Fibroblast of pulmonary artery (primary cell): ENCODE data around the gene MARCHF2.

Experiments used
- DNase-seq: peaks from one replicate; pipeline ENCODE4 v3.0.0-alpha.2; 2010; ENCODE audit warnings: low read depth
- H3K4me3 ChIP-seq: replicated peaks from 2 replicates; pipeline ENCODE4 v1.5.1; 2011; ENCODE audit warnings: low read depth, mild to moderate bottlenecking, control low read depth, low read length, moderate library complexity
- CTCF ChIP-seq: IDR thresholded peaks from 2 replicates; pipeline ENCODE4 v1.5.1; 2011; ENCODE audit warnings: mild to moderate bottlenecking, control low read depth, low read length, inconsistent platforms; ENCODE audit errors: missing control alignments

MARCHF2 gene

DNA sequence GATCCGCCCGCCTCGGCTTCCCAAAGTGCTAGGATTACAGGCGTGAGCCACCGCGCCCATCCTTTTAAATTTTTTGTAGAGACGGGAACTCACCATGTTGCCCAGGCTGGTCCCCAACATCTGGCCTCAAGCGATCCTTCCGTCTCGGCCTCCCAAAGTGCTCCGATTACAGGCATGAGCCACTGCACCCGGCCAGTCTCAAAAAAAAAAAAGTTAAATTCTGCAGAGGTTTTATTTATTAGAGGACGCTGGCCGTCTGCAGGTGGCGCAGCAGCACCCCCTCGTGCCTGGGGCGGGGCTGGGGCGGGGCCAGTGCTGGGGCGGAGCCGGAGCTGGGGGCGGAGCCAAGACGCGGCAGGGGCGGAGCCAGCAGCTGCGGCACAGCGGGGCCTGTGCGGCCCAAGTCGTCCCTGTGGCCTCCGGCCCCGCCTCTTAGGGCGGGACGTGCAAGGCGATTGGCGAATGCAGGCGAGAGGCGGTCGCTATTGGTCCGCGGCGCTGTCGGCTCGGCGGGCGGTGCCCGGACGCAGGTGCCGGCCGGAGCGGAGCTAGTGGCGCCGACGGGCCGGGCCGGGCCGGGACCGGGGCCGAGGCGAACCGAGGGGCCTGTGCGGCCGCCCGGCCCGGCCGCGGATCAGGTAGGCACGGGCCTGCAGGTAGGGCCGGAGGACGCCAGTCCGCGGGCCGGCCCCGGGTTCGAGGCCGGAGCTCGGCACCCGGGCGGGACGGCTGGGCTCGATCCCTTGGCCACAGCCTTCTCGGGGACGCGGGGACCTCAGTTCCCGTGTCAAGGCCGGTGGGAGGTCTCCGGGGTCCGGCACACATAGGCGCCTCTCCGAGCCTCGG, at the start of gene MARCHF2:
MARCHF2 (plus strand) TSS at position 523 of the 846 bp plus-strand sequence. CDS start 8,536 bp downstream, outside the sequence.
- peak; percentile 98 for DNase-seq
- peak within 1 kb of the TSS; percentile 68 for H3K4me3 ChIP-seq
- TF ChIP-seq CTCF = peak; percentile 37

DNA sequence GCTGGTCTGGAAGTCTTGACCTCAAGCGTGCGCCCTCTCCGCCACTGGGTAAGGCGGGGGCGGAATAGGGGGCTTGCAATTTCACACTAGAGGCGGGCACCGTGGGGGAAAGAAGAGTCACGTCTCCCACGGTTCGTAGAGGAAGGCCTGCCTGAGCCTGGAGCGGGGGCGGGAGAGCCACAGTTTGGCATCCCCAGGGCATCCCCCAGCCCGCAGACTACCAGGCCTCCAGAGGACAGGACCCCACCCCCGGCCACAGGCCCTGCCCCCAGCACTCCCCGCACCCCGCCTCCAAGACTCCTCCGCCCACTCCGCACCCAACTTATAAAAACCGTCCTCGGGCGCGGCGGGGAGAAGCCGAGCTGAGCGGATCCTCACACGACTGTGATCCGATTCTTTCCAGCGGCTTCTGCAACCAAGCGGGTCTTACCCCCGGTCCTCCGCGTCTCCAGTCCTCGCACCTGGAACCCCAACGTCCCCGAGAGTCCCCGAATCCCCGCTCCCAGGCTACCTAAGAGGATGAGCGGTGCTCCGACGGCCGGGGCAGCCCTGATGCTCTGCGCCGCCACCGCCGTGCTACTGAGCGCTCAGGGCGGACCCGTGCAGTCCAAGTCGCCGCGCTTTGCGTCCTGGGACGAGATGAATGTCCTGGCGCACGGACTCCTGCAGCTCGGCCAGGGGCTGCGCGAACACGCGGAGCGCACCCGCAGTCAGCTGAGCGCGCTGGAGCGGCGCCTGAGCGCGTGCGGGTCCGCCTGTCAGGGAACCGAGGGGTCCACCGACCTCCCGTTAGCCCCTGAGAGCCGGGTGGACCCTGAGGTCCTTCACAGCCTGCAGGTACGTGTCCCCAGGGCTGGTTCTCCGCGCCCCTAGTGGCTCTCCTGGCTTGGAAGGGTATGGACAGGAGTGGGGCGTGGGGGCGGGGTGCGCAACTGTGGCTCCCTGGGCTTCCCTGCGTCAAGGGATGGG, 49.0 kb upstream of the MARCHF2 start, which contains the start of gene ANGPTL4:
ANGPTL4 (plus strand) TSS at position 353 of the 969 bp plus-strand sequence; CDS start at position 520, 167 bp downstream.
- TF ChIP-seq CTCF = peak; percentile 28
- peak within 1 kb of the TSS; percentile 80 for H3K4me3 ChIP-seq
- peak; percentile 88 for DNase-seq

DNA sequence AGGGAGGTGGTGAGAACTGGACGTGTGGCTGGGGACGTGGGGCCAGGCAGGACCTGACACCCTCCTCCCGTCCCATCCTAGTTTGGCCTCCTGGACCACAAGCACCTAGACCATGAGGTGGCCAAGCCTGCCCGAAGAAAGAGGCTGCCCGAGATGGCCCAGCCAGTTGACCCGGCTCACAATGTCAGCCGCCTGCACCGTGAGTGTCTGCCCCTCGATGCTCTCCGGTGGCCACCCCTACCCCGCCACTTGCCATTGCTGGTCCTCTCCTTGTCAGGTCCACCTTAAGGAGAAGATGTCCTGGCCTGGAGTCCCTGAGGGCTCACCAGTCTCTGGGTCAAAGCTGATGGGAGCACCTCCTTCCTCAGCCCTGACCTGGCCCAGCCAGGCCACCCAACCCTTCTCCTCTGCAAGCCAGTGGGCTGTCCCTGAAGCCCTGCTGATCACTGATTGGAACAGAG, 47.0 kb upstream of the MARCHF2 start:
- no peak for TF ChIP-seq CTCF
- H3K4me3 ChIP-seq = peak overlapping the region; percentile 30
- DNase-seq = no peak

GRCh38 chr19:8366961-8367326, 46.2 kb upstream of the MARCHF2 start:
- peak; percentile 80 for DNase-seq
- no peak for TF ChIP-seq CTCF

DNA sequence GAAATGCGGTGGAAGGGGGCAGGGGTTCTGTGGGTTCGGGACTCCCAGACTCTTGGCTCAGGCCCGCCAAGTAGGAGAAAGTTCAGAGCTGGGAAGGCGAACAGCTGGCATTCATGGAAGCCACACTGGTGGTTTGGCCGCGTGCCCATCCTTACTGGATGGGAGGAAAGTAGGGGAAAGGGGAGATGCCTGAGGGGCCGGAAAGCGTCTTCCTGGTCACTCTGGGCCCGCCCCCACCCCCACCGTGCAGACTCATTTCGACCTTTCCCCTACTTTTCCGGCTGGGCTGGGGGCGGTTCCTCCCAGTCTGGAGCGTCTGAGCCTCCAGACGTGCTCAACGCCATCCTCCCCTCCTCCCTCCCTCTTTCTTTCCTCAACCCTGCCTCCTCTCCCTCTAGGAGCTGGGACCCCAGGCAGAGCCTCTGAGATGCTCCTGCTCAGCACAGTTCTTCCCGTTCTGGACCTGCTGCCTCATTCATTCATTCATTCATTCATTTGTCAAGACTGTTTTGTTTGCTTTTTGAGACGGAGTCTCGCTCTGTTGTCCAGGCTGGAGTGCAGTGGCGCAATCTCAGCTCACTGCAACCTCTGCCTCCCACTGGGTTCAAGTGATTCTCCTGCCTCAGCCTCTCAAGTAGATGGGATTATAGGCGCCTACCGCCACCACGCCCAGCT, 45.6 kb upstream of the MARCHF2 start:
- H3K4me3 ChIP-seq = peak overlapping the region; percentile 30
- TF ChIP-seq CTCF = no peak
- peak; percentile 99 for DNase-seq

More at GRCh38 chr19:8366961-8367326, 46.2 kb upstream of the MARCHF2 start:
- peak overlapping the region; percentile 30 for H3K4me3 ChIP-seq
